Cardiac septum (tissue), 1 donor: ENCODE results near the gene BAIAP2L2. TPM values are rescaled to one million over a fixed set of nuclear protein-coding genes. Genes with fewer than 3 reads are reported as not detected.
"Not testable (repeated sequence)": the region's sequence is repeated elsewhere in the genome, so short reads cannot be mapped to it uniquely, and the experiment has no call there.

Experiments used
- DNase-seq: peaks from one replicate; pipeline ENCODE4 v3.0.0-alpha.2; 2020; ENCODE audit warnings: low spot score
- intact Hi-C: fragments of 100-400 bp; cut with DNase I; formaldehyde crosslinking; loops from one replicate; pipeline ENCODE4 v1.14.0; 2022
- long read RNA-seq: library from polyadenylated mRNA; unstranded; transcript quantifications from one replicate; pipeline ENCODE4 v2.0.0, GENCODE V29; 2021
- total RNA-seq: library from RNA; stranded (reverse); fragmentation: NEBNext Ultra II Directional; extraction: Animal tissue kit (Norgen Biotek cat#: 25700); gene quantifications from one replicate; pipeline ENCODE4 v1.2.1, GENCODE V29; 2021
- donor health status: DM: no; HTN: no; CAD: no.

BAIAP2L2 gene
- total RNA-seq: 0.24 TPM
- long read RNA-seq, partial matches to known transcripts: 1 of 10 reads
- long read RNA-seq, other reads (novel, unspliced or antisense): 9 of 10 reads

- intact Hi-C loops: loop anchor here (10.0 kb wide), 2 partner anchors 125 to 215 kb away; no protein-coding TSS in a partner anchor
- no peak for DNase-seq
Measured at GRCh38 chr22:38110008-38110862, at the start of gene BAIAP2L2. Gene BAIAP2L2 (minus strand): TSS chr22:38110684. CDS start chr22:38110525, 159 bp downstream.

- intact Hi-C loops: no loop called here
- no peak for DNase-seq
Measured at GRCh38 chr22:38155703-38156102, 45.2 kb upstream of the BAIAP2L2 start.

GRCh38 chr22:38154563-38154915, 44.1 kb upstream of the BAIAP2L2 start:
- DNase-seq, intact Hi-C loops: not testable (repeated sequence)

GRCh38 chr22:38153821-38154562, 43.5 kb upstream of the BAIAP2L2 start:
- DNase-seq: no peak
- intact Hi-C loops: no loop called here

- intact Hi-C loops: no loop called here
- no peak for DNase-seq
Measured at GRCh38 chr22:38151126-38151500, 40.6 kb upstream of the BAIAP2L2 start.

- DNase-seq: peak; percentile 26
- intact Hi-C loops: no loop called here
Measured at GRCh38 chr22:38148245-38148644, 37.8 kb upstream of the BAIAP2L2 start.

GRCh38 chr22:38146166-38146565, 35.7 kb upstream of the BAIAP2L2 start:
- intact Hi-C loops: not testable (repeated sequence)
- peak; percentile 10 for DNase-seq

GRCh38 chr22:38144025-38144405, 33.5 kb upstream of the BAIAP2L2 start:
- peak; percentile 24 for DNase-seq
- intact Hi-C loops: no loop called here

GRCh38 chr22:38142606-38143005, 32.1 kb upstream of the BAIAP2L2 start:
- intact Hi-C loops: no loop called here
- DNase-seq: no peak

GRCh38 chr22:38141217-38141973, 30.9 kb upstream of the BAIAP2L2 start:
- intact Hi-C loops: no loop called here
- no peak for DNase-seq

- intact Hi-C loops: no loop called here
- DNase-seq: peak; percentile 70
Measured at GRCh38 chr22:38139901-38140300, 29.4 kb upstream of the BAIAP2L2 start.

- intact Hi-C loops: no loop called here
- DNase-seq: peak; percentile 15
Measured at GRCh38 chr22:38138961-38139360, 28.5 kb upstream of the BAIAP2L2 start.

- intact Hi-C loops: no loop called here
- peak; percentile 47 for DNase-seq
Measured at GRCh38 chr22:38137876-38138687, 27.6 kb upstream of the BAIAP2L2 start.

- DNase-seq: no peak
- intact Hi-C loops: no loop called here
Measured at GRCh38 chr22:38136607-38137006, 26.1 kb upstream of the BAIAP2L2 start.

- DNase-seq: peak; percentile 31
- intact Hi-C loops: no loop called here
Measured at GRCh38 chr22:38135133-38135706, 24.7 kb upstream of the BAIAP2L2 start.

GRCh38 chr22:38133331-38133730, 22.8 kb upstream of the BAIAP2L2 start:
- intact Hi-C loops: no loop called here

GRCh38 chr22:38132794-38133193, 22.3 kb upstream of the BAIAP2L2 start:
- intact Hi-C loops: no loop called here
- DNase-seq: peak; percentile 55

More at GRCh38 chr22:38133331-38133730, 22.8 kb upstream of the BAIAP2L2 start:
- peak; percentile 74 for DNase-seq

GRCh38 chr22:38132136-38132535, 21.7 kb upstream of the BAIAP2L2 start:
- DNase-seq: peak; percentile 41
- intact Hi-C loops: no loop called here

- no peak for DNase-seq
- intact Hi-C loops: no loop called here
Measured at GRCh38 chr22:38131399-38131798, 20.9 kb upstream of the BAIAP2L2 start.
